ENCODE data around the gene LEPROT.
"Not testable (repeated sequence)": the region's sequence is repeated elsewhere in the genome, so short reads cannot be mapped to it uniquely, and the experiment has no call there.

LEPROT gene

GRCh38 chr1:65437616-65438015 lies 17.1 kb downstream of the LEPROT start:
- DNase-seq (ENCODE audit: low read depth): no peak

DNA sequence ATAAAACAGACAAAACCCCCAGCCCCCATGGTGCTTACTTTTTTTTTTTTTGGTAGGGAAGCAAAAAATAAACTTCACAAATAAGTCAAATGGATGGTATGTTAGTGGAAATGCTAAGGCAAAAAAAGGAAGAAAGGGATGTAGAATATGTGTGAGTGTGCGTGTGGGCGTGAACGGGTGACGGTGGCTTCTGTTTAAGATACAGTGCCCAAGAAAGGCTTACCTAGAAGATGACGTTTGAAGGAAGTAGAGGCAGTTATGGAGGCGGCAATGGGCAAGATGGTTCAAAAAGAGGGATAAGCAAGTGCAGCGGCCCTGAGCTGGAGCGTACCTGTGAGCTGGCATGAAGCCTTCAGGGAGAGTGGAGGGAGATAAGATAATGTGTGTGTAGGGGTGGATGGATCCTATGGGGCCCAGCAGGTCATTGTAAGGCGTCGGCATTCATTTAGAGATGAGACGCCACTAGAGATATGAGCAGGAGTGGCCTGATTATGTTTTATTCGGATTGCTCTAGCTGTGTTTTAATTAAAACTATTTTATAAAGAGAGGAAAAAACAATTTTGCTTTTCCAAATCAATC lies 19.9 kb downstream of the LEPROT start:
- DNase-seq (ENCODE audit: low read depth): no peak

DNA sequence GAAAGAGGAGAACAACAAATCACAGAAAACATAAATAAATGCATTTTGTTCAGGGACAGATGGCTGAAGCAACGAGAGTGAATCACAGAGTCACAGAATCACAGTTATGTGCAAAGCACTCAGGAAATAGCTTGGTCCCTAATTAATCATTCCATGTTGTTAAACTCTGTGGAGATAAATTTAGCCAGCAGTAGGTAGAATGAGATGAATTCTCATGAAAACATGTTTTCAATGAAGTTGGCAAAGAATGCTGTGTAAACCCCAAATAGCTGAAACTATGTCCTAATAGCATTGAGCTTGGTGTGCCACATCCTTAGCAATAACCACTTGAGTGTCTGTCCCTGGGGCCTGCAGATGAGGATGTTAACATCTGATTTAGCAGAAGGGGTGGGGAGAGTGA lies 20.4 kb downstream of the LEPROT start:
- DNase-seq (ENCODE audit: low read depth): no peak

GRCh38 chr1:65441464-65441863 lies 21.0 kb downstream of the LEPROT start:
- DNase-seq (ENCODE audit: low read depth): no peak

- no peak for DNase-seq (ENCODE audit: low read depth)
Observed at GRCh38 chr1:65442442-65442841, 22.0 kb downstream of the LEPROT start.

- DNase-seq (ENCODE audit: low read depth): no peak
Observed at GRCh38 chr1:65443647-65444046, 23.2 kb downstream of the LEPROT start.

DNA sequence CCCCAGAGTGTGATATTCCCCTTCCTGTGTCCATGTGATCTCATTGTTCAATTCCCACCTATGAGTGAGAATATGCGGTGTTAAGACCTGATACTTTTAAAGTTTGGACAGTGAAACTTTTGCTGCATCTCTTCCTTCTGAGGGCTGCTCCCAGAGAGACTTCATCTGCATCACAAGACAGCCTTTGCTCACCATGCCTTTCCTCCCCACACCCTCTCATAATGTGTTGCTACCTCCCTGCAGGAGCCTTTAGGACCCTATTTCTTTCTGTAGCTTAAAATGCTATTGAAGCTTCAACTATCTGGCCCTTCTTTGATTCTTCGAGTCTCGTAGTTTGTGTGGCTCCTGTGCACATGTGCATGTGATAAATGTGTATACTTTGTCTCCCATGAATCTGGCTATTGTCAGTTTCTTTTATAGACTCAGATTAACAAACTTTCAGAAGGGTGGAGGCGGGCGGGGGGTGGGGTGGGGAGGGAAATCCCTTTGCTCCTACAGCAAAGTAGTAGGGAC lies 23.7 kb downstream of the LEPROT start:
- DNase-seq (ENCODE audit: low read depth): no peak

DNA sequence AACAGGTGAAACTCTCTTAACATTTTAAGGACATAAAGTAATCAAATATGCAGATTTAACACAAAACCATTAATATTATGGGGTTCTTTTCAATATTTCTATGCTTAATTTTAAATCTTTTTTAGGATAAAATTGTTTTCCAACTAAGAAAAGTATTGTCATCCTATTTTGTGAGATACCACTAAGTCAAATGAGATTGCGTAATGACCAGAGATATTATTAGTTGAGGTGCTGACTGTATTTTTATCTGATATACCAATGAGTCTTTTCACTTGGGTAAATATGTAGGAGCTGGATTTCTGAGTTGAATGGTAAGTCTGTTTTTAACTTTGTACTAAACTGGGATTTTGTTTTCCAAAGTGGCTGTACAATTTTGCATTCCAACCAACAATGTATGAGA lies 25.4 kb downstream of the LEPROT start:
- no peak for DNase-seq (ENCODE audit: low read depth)

GRCh38 chr1:65449214-65449823 lies 28.9 kb downstream of the LEPROT start:
- no peak for DNase-seq (ENCODE audit: low read depth)

DNA sequence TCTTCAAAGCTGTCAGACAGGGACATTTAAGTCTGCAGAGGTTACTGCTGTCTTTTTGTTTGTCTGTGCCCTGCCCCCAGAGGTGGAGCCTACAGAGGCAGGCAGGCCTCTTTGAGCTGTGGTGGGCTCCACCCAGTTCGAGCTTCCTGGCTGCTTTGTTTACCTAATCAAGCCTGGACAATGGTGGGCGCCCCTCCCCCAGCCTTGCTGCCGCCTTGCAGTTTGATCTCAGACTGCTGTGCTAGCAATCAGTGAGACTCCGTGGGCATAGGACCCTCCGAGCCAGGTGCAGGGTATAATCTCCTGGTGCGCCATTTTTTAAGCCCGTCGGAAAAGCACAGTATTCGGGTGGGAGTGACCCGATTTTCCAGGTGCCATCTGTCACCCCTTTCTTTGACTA lies 35.2 kb downstream of the LEPROT start:
- not testable (repeated sequence) for DNase-seq (ENCODE audit: low read depth)

DNA sequence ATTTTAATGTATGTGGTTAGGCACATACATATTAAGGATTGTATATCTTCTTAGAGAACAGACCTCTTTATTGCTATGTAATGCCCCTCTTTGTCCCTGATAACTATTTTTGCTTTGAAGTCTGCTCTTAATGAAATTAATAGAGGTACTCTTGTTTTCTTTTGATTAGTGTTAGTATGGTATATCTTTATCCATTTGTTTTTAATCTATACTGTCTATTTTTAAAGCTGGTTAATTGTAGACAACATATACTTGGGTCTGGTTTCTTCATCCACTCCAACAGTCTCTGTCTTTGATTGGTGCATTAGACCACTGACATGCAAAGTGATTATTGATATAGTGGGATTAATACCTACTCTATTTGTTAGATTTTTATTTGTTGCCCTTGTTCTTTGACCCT lies 36.0 kb downstream of the LEPROT start:
- DNase-seq (ENCODE audit: low read depth): no peak

DNA sequence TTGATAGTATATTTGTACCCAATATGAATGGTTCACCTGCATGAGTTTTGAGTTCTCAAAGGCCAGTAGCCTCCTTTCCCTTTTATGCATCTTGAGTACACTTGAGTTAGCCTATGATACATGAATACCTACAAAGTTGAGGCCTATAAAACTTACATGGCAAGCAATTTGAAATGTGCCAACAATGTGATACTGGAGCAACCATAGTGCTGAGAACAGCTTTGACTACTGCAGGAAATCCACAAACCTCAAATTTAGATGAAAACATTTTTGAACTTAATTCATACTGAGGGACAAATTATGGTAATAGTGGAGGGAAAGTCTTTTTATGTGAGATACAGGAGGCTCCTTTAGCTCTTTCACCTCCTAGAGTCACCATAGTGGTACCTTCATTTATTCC lies 37.4 kb downstream of the LEPROT start:
- no peak for DNase-seq (ENCODE audit: low read depth)

DNA sequence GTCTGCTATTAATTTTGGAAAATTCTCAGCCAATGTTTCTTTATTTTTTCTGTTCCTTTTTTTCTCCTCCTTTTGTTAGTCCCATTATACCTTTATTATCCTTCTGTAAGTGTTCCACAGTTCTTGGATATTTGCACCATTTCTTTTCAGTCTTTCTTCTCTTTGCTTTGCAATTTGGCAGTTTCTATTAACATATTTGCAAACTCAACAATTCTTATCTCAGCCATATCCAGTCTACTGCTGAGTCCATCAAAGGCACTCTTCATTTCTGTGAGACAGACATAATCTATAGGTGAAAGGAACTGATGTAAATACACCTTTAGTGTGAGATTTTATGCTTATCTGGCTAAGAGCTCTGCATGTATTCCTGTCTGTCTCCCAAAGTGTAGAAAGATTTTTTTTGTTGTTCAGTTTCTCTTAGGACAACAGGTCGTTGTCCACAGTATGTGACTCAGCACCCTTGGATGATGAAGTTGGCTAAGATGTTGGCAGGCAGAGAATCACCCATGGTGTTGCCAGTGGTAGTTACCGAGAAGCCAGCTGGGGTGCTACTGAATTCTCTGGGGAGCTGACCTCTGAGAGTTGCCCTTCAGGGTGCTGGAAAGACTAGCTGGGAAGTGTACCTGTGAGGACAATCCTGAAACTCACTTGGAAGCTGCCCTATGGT lies 38.4 kb downstream of the LEPROT start:
- no peak for DNase-seq (ENCODE audit: low read depth)

DNA sequence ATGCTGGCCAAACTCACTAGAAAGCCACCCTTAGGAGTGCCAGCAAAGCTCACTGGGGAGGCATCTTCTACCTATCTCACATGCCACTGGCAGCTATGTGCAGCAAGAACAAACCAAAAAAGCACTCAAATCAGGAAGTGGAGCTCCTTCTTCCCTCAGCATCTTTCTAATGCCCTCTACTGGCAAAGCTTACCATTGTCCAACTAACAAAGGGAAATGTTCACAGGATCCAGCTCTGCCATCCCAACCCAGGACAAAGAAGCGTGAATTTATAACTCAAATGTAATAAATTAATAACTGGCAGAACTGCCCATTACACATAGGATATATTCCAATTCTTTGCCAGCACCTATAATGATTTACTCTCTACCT lies 38.9 kb downstream of the LEPROT start:
- no peak for DNase-seq (ENCODE audit: low read depth)

DNA sequence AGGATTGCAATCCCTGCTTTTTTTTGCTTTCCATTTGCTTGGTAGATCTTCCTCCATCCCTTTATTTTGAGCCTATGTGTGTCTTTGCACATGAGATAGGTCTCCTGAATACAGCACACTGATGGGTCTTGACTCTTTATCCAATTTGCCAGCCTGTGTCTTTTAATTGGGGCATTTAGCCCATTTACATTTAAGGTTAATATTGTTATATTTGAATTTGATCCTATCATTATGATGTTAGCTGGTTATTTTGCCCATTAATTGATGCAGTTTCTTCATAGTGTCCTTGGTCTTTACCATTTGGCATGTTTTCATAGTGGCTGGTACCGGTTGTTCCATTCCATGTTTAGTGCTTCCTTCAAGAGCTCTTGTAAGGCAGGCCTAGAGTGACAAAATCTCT lies 45.4 kb downstream of the LEPROT start:
- not testable (repeated sequence) for DNase-seq (ENCODE audit: low read depth)

DNA sequence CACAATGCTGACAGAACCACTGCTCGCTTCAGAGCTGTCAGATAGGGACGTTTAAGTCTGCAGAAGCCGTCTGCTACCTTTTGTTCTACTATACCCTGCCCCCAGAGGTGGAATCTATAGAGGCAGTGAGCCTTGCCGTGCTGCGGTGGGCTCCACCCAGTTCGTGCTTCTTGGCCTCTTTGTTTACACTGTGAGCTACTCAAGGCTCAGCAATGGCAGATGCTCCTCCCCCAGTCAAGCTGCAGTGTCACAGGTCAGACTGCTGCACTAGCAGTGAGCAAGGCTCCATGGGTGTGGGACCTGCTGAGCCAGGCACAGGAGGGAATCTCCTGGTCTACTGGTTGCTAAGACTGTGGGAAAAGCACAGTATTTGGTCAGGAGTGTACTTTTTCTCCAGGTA lies 47.1 kb downstream of the LEPROT start:
- DNase-seq (ENCODE audit: low read depth): no peak

DNA sequence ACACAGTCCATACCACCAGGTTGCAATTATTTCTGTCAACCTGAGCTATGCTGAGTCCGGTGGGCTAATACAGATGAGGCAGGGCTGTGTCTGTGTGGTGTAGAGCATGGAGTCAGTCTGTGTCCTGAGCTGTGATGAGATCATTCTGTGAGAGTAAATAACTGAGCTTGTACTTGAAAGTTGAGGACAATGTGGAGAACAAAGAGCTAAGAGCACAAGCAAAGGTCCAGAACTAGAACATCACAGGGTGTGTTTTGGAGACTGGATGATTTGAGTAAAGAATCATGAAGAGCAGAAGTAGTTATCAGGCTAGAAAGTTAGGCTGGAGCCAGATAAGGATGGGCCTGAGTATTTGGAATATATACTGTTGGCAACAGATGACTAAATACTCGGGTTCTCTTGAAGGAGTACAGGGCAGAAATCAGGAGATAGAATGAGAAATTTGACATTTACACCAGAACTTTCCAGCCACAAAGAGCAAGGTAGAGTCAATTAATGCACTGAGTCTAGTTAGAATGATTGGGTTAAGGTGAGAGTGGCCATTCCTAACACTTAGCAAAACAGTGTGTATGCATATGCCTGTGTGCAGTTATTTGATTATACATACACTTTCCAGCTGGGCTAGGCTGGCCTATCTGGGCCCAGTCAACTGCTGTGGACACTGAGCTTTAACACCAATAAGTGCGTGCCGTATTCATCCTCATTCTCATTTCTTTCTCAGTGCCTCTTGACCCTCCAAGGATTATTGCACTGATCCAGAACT lies 48.8 kb downstream of the LEPROT start:
- DNase-seq (ENCODE audit: low read depth): no peak

DNA sequence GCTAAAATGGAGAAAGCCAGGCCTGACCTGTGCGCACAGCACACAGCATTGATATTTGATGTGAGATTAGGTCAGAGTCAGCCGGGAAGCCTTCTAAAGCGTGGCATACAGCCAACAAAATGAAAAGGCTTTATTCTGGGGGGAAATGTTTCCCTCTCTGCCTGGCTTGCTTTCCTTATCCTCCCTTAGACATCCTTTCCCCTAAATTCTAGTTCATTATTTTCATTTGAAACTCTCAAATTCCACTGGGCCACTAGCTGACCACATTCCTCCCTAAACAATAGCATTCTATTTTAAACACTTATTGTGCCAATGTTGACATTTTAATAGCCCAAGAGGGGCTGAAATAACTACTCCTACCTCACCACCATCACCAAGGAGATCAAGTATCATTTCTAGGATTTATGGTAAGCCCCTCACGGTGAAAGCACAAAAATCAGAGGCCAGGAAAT lies 49.4 kb downstream of the LEPROT start:
- peak; percentile 77 for DNase-seq (ENCODE audit: low read depth)

DNA sequence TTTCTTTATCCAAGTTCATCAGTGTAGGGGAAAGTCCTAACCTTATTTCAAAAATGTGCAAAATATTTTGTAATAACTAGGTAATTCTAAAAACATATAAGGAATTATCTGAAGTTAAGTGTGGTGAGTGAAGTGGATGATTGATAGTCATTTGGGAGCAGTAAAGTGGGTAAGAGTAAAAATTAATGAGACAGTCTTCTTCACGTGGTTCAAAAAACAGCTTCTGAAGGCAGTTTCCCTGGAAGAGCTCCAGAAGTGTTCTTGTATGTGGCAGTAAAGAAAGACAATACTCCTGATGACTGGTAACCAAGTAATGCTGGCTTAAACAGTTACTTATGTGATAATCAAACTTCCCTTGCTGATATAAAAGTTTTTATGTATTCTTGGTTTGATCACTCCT lies 50.3 kb downstream of the LEPROT start:
- peak; percentile 69 for DNase-seq (ENCODE audit: low read depth)

GRCh38 chr1:65471213-65471833 lies 50.9 kb downstream of the LEPROT start:
- DNase-seq (ENCODE audit: low read depth): no peak

GRCh38 chr1:65471861-65472332 lies 51.4 kb downstream of the LEPROT start:
- DNase-seq (ENCODE audit: low read depth): no peak

- DNase-seq (ENCODE audit: low read depth): no peak
Observed at GRCh38 chr1:65476327-65476726, 55.9 kb downstream of the LEPROT start.

Data from stromal cell of bone marrow (primary cell).